Astrocyte (in vitro differentiated cells and primary cell): Measurements from ENCODE around the gene PODXL. TPM values are rescaled to one million over a fixed set of nuclear protein-coding genes. Genes with fewer than 3 reads are reported as not detected.

ENCODE experiments used
- DNase-seq: peaks from one replicate; pipeline ENCODE4 v3.0.0-alpha.2; 2010; ENCODE audit warnings: low read depth
- FAIRE-seq: peaks from 2 replicates; lab custom pipeline; 2011; peaks lifted over from hg19 to GRCh38; lab: Jason Lieb, UNC
- H2AFZ ChIP-seq: 2 replicates; pipeline ENCODE4 v1.6.0; 2012; ENCODE audit warnings: low read depth, low read length, inconsistent platforms
- H3K27ac ChIP-seq: 2 replicates; pipeline ENCODE4 v1.5.1; 2011; ENCODE audit warnings: low read depth, low read length, inconsistent platforms
- H3K27me3 ChIP-seq: 2 replicates; pipeline ENCODE4 v1.6.0; 2011; ENCODE audit warnings: low read length, inconsistent platforms; ENCODE audit not compliant: insufficient read depth
- H3K36me3 ChIP-seq: 2 replicates; pipeline ENCODE4 v1.5.1; 2011; ENCODE audit warnings: low read length, inconsistent platforms; ENCODE audit not compliant: insufficient read depth
- H3K4me1 ChIP-seq: 2 replicates; pipeline ENCODE4 v1.5.1; 2011; ENCODE audit warnings: low read length, inconsistent platforms; ENCODE audit not compliant: insufficient read depth
- H3K4me2 ChIP-seq: 2 replicates; pipeline ENCODE4 v1.6.0; 2012; ENCODE audit warnings: low read length, inconsistent platforms
- H3K4me3 ChIP-seq: 2 replicates; pipeline ENCODE4 v1.5.1; 2011; ENCODE audit warnings: low read depth, mild to moderate bottlenecking, low read length, inconsistent platforms; ENCODE audit not compliant: insufficient read depth
- H3K79me2 ChIP-seq: 2 replicates; pipeline ENCODE4 v1.6.0; 2012; ENCODE audit warnings: mild to moderate bottlenecking, low read length, inconsistent platforms; ENCODE audit not compliant: insufficient read depth
- H3K9ac ChIP-seq: 2 replicates; pipeline ENCODE4 v1.6.0; 2012; ENCODE audit warnings: mild to moderate bottlenecking, low read length, inconsistent platforms
- H3K9me3 ChIP-seq: 2 replicates; pipeline ENCODE4 v1.5.1; 2012; ENCODE audit warnings: low read depth, mild to moderate bottlenecking, low read length, inconsistent platforms; ENCODE audit not compliant: insufficient read depth
- H4K20me1 ChIP-seq: 2 replicates; pipeline ENCODE4 v1.6.0; 2012; ENCODE audit warnings: low read length, inconsistent platforms; ENCODE audit not compliant: insufficient read depth
- H3K27ac Mint-ChIP-seq: one replicate; pipeline ENCODE4 v1.8.0; 2021; ENCODE audit warnings: mild to moderate bottlenecking, mixed read lengths; ENCODE audit not compliant: unreplicated experiment
- H3K27me3 Mint-ChIP-seq: one replicate; pipeline ENCODE4 v1.8.0; 2021; ENCODE audit warnings: low read depth, mixed read lengths; ENCODE audit not compliant: unreplicated experiment
- H3K36me3 Mint-ChIP-seq: one replicate; pipeline ENCODE4 v1.8.0; 2021; ENCODE audit warnings: low read depth, mixed read lengths; ENCODE audit not compliant: unreplicated experiment
- H3K4me1 Mint-ChIP-seq: one replicate; pipeline ENCODE4 v1.8.0; 2021; ENCODE audit warnings: low read depth, mixed read lengths; ENCODE audit not compliant: unreplicated experiment
- H3K4me3 Mint-ChIP-seq: one replicate; pipeline ENCODE4 v1.8.0; 2021; ENCODE audit warnings: mild to moderate bottlenecking, moderate library complexity, mixed read lengths; ENCODE audit not compliant: unreplicated experiment
- H3K9me3 Mint-ChIP-seq: one replicate; pipeline ENCODE4 v1.8.0; 2021; ENCODE audit warnings: mild to moderate bottlenecking, mixed read lengths; ENCODE audit not compliant: unreplicated experiment
- EZH2 ChIP-seq: IDR thresholded peaks from 2 replicates; pipeline ENCODE4 v1.6.1; 2012; ENCODE audit warnings: mild to moderate bottlenecking, low read length, inconsistent platforms; ENCODE audit not compliant: insufficient read depth
- total RNA-seq: library from RNA; stranded (reverse); gene quantifications from 2 replicates; pipeline ENCODE4 v1.2.1, GENCODE V29; 2021
- TF ChIP-seq, protein P1 (sequence below): IDR thresholded peaks from 2 replicates; pipeline ENCODE4 v1.5.1; 2011; ENCODE audit warnings: low read depth, mild to moderate bottlenecking, inconsistent platforms, low read length, moderate library complexity; ENCODE audit not compliant: insufficient read depth

Gene PODXL
- total RNA-seq, 1 donor from 2014 or later = 47.1 TPM

DNA sequence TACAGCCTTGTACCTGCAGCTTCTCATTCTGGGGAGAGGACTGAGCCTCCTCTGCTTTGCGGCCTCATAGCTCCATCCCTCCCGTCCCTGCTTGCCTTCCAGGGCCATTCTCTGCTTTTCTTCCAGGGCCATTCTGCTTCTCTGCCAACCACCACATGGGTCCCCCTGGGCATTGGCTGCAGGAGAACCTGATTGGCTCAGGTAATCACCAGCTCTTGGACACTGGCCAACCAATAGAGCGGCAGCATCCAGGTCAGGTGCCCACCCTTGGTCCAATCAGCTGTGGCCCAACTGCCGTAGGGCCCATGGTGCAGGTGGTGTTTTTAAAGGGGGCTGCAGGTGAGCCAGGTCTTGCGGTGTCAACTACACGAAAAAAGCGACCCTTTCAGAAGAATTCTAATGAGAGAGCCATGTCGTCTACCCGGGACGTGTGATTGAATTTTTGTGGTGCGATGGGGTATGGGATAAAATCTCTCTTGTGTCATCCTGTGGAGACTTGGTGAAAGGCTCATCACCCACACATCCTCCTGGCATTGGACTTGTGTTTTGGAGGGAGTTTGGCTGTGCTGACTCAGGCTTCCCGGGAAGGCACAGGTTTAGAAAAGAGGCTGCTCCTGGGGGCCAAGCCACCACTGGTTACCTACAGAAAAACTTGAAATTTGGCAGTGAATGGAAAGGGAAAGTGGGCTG is 46.0 kb upstream of the PODXL start:
- Mint-ChIP-seq H3K9me3 (peaks cover 2% of the 10 kb centered on the region), H3K4me3 (no peak overlapping the region), H3K27me3 (peaks cover 2% of the 10 kb centered on the region), H3K27ac (no peak overlapping the region), H3K36me3 (peaks cover 3% of the 10 kb centered on the region), H3K4me1 (peaks cover 45% of the 10 kb centered on the region)
- H3K9ac ChIP-seq = no peak overlapping the region
- no peak overlapping the region for H2AFZ ChIP-seq
- H3K4me1 ChIP-seq = peaks cover 13% of the 10 kb centered on the region
- TF ChIP-seq, protein P1, sequence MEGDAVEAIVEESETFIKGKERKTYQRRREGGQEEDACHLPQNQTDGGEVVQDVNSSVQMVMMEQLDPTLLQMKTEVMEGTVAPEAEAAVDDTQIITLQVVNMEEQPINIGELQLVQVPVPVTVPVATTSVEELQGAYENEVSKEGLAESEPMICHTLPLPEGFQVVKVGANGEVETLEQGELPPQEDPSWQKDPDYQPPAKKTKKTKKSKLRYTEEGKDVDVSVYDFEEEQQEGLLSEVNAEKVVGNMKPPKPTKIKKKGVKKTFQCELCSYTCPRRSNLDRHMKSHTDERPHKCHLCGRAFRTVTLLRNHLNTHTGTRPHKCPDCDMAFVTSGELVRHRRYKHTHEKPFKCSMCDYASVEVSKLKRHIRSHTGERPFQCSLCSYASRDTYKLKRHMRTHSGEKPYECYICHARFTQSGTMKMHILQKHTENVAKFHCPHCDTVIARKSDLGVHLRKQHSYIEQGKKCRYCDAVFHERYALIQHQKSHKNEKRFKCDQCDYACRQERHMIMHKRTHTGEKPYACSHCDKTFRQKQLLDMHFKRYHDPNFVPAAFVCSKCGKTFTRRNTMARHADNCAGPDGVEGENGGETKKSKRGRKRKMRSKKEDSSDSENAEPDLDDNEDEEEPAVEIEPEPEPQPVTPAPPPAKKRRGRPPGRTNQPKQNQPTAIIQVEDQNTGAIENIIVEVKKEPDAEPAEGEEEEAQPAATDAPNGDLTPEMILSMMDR = no peak
- TF ChIP-seq EZH2 = no peak
- no peaks in the 10 kb centered on the region for H3K36me3 ChIP-seq
- no peak overlapping the region for H3K27ac ChIP-seq
- H3K79me2 ChIP-seq = no peaks in the 10 kb centered on the region
- no peak overlapping the region for H3K4me2 ChIP-seq
- no peaks in the 10 kb centered on the region for H3K27me3 ChIP-seq
- H3K4me3 ChIP-seq = no peak overlapping the region
- peak; percentile 28 for DNase-seq
- H4K20me1 ChIP-seq = no peaks in the 10 kb centered on the region
- H3K9me3 ChIP-seq = no peaks in the 10 kb centered on the region
- peak; percentile 56 for FAIRE-seq

GRCh38 chr7:131600085-131600881 is 43.9 kb upstream of the PODXL start:
- Mint-ChIP-seq H3K4me3 (no peak overlapping the region), H3K36me3 (peaks cover 3% of the 10 kb centered on the region), H3K4me1 (peaks cover 30% of the 10 kb centered on the region), H3K27me3 (peaks cover 2% of the 10 kb centered on the region), H3K27ac (peak overlapping the region; percentile 58), H3K9me3 (peaks cover 2% of the 10 kb centered on the region)
- FAIRE-seq (no peak), DNase-seq (peak; percentile 60)
- Histone ChIP-seq H3K4me1 (peaks cover 10% of the 10 kb centered on the region), H3K4me2 (no peak overlapping the region), H3K9me3 (no peaks in the 10 kb centered on the region), H2AFZ (no peak overlapping the region), H3K27ac (no peak overlapping the region), H3K36me3 (no peaks in the 10 kb centered on the region), H3K4me3 (no peak overlapping the region), H4K20me1 (no peaks in the 10 kb centered on the region), H3K9ac (no peak overlapping the region), H3K27me3 (no peaks in the 10 kb centered on the region), H3K79me2 (no peaks in the 10 kb centered on the region)
- no peak for TF ChIP-seq EZH2
- TF ChIP-seq, protein P1 = no peak
